ENCODE measurements around the gene EBF4.

The EBF4 gene

GRCh38 chr20:2751878-2752566, 59.4 kb downstream of the EBF4 start:
- TF ChIP-seq, protein P1, sequence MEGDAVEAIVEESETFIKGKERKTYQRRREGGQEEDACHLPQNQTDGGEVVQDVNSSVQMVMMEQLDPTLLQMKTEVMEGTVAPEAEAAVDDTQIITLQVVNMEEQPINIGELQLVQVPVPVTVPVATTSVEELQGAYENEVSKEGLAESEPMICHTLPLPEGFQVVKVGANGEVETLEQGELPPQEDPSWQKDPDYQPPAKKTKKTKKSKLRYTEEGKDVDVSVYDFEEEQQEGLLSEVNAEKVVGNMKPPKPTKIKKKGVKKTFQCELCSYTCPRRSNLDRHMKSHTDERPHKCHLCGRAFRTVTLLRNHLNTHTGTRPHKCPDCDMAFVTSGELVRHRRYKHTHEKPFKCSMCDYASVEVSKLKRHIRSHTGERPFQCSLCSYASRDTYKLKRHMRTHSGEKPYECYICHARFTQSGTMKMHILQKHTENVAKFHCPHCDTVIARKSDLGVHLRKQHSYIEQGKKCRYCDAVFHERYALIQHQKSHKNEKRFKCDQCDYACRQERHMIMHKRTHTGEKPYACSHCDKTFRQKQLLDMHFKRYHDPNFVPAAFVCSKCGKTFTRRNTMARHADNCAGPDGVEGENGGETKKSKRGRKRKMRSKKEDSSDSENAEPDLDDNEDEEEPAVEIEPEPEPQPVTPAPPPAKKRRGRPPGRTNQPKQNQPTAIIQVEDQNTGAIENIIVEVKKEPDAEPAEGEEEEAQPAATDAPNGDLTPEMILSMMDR (IDR thresholded peaks at IDR 0.05) = no peak
- Histone ChIP-seq H3K4me3 (ENCODE audit: low read depth in 1 of 2, low read length in 1 of 2) (peak overlapping the region in 1 of 2 experiments; percentile 47), H3K4me1 (ENCODE audit: control insufficient read depth in 1 of 2, insufficient read depth in 1 of 2, low read depth in 1 of 2, low read length in 1 of 2) (peaks cover 20 to 30% of the 10 kb centered on the region in 2 experiments), H3K27ac (no peak overlapping the region), H3K9me3 (no peaks in the 10 kb centered on the region), H3K36me3 (no peaks in the 10 kb centered on the region), H3K27me3 (peaks cover 100% of the 10 kb centered on the region)

DNA sequence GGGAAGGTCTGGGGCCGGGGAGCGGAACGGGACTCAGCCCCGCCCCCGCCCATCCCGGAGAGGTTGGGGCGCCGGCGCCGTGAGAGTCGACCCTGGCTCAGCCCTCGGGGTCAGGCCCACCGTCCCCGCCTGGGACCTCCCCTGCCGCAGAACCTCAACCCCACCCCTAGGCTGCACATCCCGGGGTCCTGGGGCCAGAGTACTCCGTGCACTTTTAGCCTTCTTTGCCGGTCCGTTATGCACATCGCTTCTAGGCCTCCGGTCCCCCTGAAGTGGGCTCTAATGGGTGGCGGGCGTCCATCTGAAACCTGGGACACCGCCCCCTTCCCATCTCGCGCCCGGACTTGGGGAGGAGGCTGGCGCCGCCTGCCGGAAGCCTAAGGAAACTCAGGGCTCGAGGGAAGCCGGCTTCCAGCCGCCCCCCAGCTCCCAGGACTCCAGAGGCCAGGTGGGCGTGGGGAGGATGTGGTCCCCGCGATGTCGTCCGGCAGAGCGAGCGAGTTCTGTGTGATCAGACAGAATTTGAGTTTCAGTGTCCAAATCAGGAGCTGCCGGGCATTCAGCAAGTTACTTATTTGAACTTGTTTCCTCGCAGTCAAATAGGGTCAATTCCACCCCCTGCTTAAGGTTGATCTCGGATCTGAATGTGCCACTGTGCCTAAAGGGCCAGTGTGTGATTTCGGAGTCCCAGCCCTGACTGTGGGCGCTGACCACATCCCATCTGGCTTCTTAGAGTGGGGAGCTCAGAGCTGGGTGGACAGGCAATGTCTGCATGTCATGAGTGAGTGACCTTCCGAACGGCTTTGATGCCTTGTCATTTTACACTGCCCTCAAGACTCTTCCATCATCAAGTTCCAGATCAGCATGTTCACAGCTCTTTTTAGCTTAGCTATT, 60.2 kb downstream of the EBF4 start:
- H3K4me1 ChIP-seq (ENCODE audit: control insufficient read depth in 1 of 2, insufficient read depth in 1 of 2, low read depth in 1 of 2, low read length in 1 of 2) = peaks cover 20 to 30% of the 10 kb centered on the region in 2 experiments
- no peaks in the 10 kb centered on the region for H3K9me3 ChIP-seq
- peaks cover 100% of the 10 kb centered on the region for H3K27me3 ChIP-seq
- TF ChIP-seq, protein P1 (IDR thresholded peaks at IDR 0.05) = no peak
- no peak overlapping the region for H3K27ac ChIP-seq
- H3K4me3 ChIP-seq (ENCODE audit: low read depth in 1 of 2, low read length in 1 of 2) = peak overlapping the region; percentile 12 to 47
- H3K36me3 ChIP-seq = no peaks in the 10 kb centered on the region

GRCh38 chr20:2753461-2754040, 61.0 kb downstream of the EBF4 start:
- TF ChIP-seq, protein P1 (IDR thresholded peaks at IDR 0.05) = no peak
- H3K27ac ChIP-seq = no peak overlapping the region
- no peaks in the 10 kb centered on the region for H3K9me3 ChIP-seq
- no peak overlapping the region for H3K4me3 ChIP-seq (ENCODE audit: low read depth in 1 of 2, low read length in 1 of 2)
- H3K27me3 ChIP-seq = peaks cover 93% of the 10 kb centered on the region
- no peaks in the 10 kb centered on the region for H3K36me3 ChIP-seq
- peaks cover 20 to 30% of the 10 kb centered on the region in 2 experiments for H3K4me1 ChIP-seq (ENCODE audit: control insufficient read depth in 1 of 2, insufficient read depth in 1 of 2, low read depth in 1 of 2, low read length in 1 of 2)

DNA sequence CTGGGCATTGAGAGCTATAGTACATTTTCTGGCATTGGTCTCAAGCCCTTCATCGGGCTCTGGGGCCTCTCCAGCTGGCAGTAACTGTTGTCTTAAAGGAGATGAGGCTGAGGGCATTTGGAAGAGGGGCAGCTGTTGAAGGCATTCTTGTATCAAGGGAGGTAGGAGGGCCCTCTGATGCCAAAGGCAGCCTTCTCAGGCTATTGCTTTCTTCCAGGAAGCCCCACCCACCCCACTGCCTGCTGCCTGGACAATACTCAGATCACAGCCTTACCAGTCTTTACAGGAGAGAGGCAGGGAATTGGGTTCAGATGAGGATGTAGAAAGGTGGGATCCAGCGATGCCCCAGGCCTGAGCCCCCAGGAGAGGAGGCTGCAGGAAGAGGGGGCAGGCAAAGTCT, 61.8 kb downstream of the EBF4 start:
- peaks cover 93% of the 10 kb centered on the region for H3K27me3 ChIP-seq
- H3K9me3 ChIP-seq = no peaks in the 10 kb centered on the region
- H3K36me3 ChIP-seq = no peaks in the 10 kb centered on the region
- no peak overlapping the region for H3K4me3 ChIP-seq (ENCODE audit: low read depth in 1 of 2, low read length in 1 of 2)
- no peak overlapping the region for H3K27ac ChIP-seq
- H3K4me1 ChIP-seq (ENCODE audit: control insufficient read depth in 1 of 2, insufficient read depth in 1 of 2, low read depth in 1 of 2, low read length in 1 of 2) = peaks cover 20 to 30% of the 10 kb centered on the region in 2 experiments
- TF ChIP-seq, protein P1 (IDR thresholded peaks at IDR 0.05) = no peak

DNA sequence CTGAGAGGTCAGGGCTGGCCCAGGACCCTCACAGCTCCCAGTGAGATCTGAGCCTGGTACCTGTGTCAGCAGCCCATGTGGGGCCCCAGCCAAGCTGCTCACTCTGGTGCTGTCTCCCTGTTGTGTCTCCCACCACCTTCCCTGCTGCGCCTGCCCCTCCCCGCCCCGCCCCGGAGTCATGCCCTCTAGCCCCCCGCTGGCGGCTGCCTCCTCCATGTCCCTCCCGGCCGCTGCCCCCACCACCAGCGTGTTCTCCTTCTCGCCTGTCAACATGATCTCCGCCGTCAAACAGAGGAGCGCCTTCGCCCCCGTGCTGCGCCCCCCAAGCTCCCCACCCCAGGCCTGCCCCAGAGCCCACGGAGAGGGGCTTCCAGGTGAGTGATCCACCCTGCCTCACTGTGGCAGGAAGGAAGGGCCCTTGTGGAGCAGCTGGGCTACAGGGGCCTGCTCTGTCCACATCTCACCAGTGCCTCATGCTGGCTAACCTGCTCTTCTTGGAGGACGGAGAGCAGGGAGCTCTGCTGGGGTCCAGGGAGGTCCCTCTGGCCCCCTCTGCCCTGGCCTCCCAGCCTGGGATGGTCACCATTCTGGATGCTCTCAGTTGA, 63.0 kb downstream of the EBF4 start:
- TF ChIP-seq, protein P1 (IDR thresholded peaks at IDR 0.05) = no peak
- peaks cover 81% of the 10 kb centered on the region for H3K27me3 ChIP-seq

More for the DNA sequence above, 63.0 kb downstream of the EBF4 start:
- Histone ChIP-seq H3K4me3 (ENCODE audit: low read depth in 1 of 2, low read length in 1 of 2) (no peak overlapping the region), H3K36me3 (no peaks in the 10 kb centered on the region), H3K4me1 (ENCODE audit: control insufficient read depth in 1 of 2, insufficient read depth in 1 of 2, low read depth in 1 of 2, low read length in 1 of 2) (peaks cover 19 to 26% of the 10 kb centered on the region in 2 experiments), H3K9me3 (no peaks in the 10 kb centered on the region), H3K27ac (no peak overlapping the region)
